Measurements from ENCODE around the gene SLC26A2. TPM values are rescaled to one million over a fixed set of nuclear protein-coding genes. Genes with fewer than 3 reads are reported as not detected.

Gene SLC26A2
- total RNA-seq = 9.4 and 29.5 TPM in 2 replicates

GRCh38 chr5:149960272-149961185, at the start of gene SLC26A2:
TSS of gene SLC26A2 (plus strand) at chr5:149960758. CDS start at chr5:149977653, 16,895 bp downstream.

GRCh38 chr5:149944666-149945065, 15.9 kb upstream of the SLC26A2 start, which contains the start of gene PDE6A:
TSS of gene PDE6A (minus strand) at chr5:149944793. CDS start at chr5:149944673, 120 bp downstream.

GRCh38 chr5:150000256-150000989, 39.9 kb downstream of the SLC26A2 start, which contains the start of the genes HMGXB3 and TIGD6:
TSS of gene HMGXB3 (plus strand) at chr5:150000739. CDS start at chr5:150004853, 4,114 bp downstream.
TSS of gene TIGD6 (minus strand) at chr5:150000654. CDS start at chr5:149996348, 4,306 bp downstream.

Small RNA genes within 50 kb of the gene (small RNA-seq; reads per million reads assigned to genes)
- gene RF00019 = not detected

Other genes with a start within 250 kb of the SLC26A2 start
- 0.39 and 1.5 TPM in 2 replicates for gene PPARGC1B, start 230.4 kb upstream of the SLC26A2 start, total RNA-seq
- gene PDE6A, start 16.0 kb upstream of the SLC26A2 start, total RNA-seq = 0.11 TPM in 1 of 2 replicates, not detected in the other
- gene TIGD6, start 39.9 kb downstream of the SLC26A2 start, total RNA-seq = 5.7 and 9.4 TPM in 2 replicates
- 30.6 and 33.4 TPM in 2 replicates for gene HMGXB3, start 40.0 kb downstream of the SLC26A2 start, total RNA-seq
- 46.7 and 87.8 TPM in 2 replicates for gene CSF1R, start 125.8 kb downstream of the SLC26A2 start, total RNA-seq
- gene PDGFRB, start 195.1 kb downstream of the SLC26A2 start, total RNA-seq = 10.2 and 10.6 TPM in 2 replicates
- 0.39 TPM in 1 of 2 replicates, not detected in the other for gene CDX1, start 206.0 kb downstream of the SLC26A2 start, total RNA-seq
- gene SLC6A7, start 229.3 kb downstream of the SLC26A2 start, total RNA-seq = not detected in 2 replicates

Data from placental epithelial cell (primary cell).